GM12878 (cell line): ENCODE measurements around the gene PRR18. TPM values are rescaled to one million over a fixed set of nuclear protein-coding genes. Genes with fewer than 3 reads are reported as not detected.

Experiments used
- ATF7 ChIP-seq: fragments of 450-650 bp; IDR thresholded peaks from 2 replicates; pipeline ENCODE4 v1.6.1; 2016; ENCODE audit warnings: low read depth, mild to moderate bottlenecking
- BHLHE40 ChIP-seq, 2 experiments: fragments of 450-650 bp in 1 of 2; IDR thresholded peaks; 2 replicates each; pipeline ENCODE4 v1.6.1; 2011 to 2017; ENCODE audit warnings: low read depth in 2 of 2, borderline replicate concordance in 1 of 2, improper control_type of control experiment in 1 of 2, low read length in 1 of 2, mild to moderate bottlenecking in 1 of 2
- CBFB ChIP-seq: IDR thresholded peaks from 2 replicates; pipeline ENCODE4 v1.6.1; 2016; ENCODE audit warnings: antibody characterized with exemption, low read depth
- CBX5 ChIP-seq: sonication (generic); IDR thresholded peaks from 2 replicates; pipeline ENCODE4 v1.6.1; 2016; ENCODE audit warnings: low read depth, moderate library complexity, mild to moderate bottlenecking, inconsistent platforms
- CEBPZ ChIP-seq: fragments of 150-350 bp; IDR thresholded peaks from 2 replicates; pipeline ENCODE4 v1.6.1; 2016; ENCODE audit warnings: low read depth, low read length
- CREM ChIP-seq: IDR thresholded peaks from 2 replicates; pipeline ENCODE4 v1.6.1; 2014; ENCODE audit warnings: antibody characterized with exemption, low read depth
- E2F4 ChIP-seq: IDR thresholded peaks from 2 replicates; pipeline ENCODE4 v1.6.1; 2012; ENCODE audit warnings: low read depth, low read length, improper control_type of control experiment
- EZH2 ChIP-seq: IDR thresholded peaks from 2 replicates; pipeline ENCODE4 v1.6.1; 2012; ENCODE audit warnings: low read depth, mild to moderate bottlenecking, control low read depth, inconsistent platforms, low read length, borderline replicate concordance; ENCODE audit not compliant: control insufficient read depth
- GATAD2B ChIP-seq: fragments of 450-650 bp; conservative IDR thresholded peaks from 2 replicates; pipeline ENCODE4 v1.6.1; 2017; ENCODE audit warnings: low read depth, mild to moderate bottlenecking, moderate library complexity
- IRF4 ChIP-seq: IDR thresholded peaks from 2 replicates; pipeline ENCODE4 v1.6.1; 2011; ENCODE audit warnings: low read depth, low read length
- MTA2 ChIP-seq: fragments of 450-650 bp; IDR thresholded peaks from 2 replicates; pipeline ENCODE4 v1.6.1; 2016; ENCODE audit warnings: low read depth, mild to moderate bottlenecking, moderate library complexity
- NFYA ChIP-seq: IDR thresholded peaks from 2 replicates; pipeline ENCODE4 v1.6.1; 2011; ENCODE audit warnings: low read depth, mild to moderate bottlenecking, low read length, improper control_type of control experiment, borderline replicate concordance
- NFYB ChIP-seq: IDR thresholded peaks from 2 replicates; pipeline ENCODE4 v1.6.1; 2011; ENCODE audit warnings: low read depth, mild to moderate bottlenecking, low read length, improper control_type of control experiment, moderate library complexity; ENCODE audit not compliant: insufficient read depth
- NKRF ChIP-seq: fragments of 450-650 bp; conservative IDR thresholded peaks from 2 replicates; pipeline ENCODE4 v1.6.1; 2017; ENCODE audit warnings: mild to moderate bottlenecking, moderate library complexity
- PML ChIP-seq: IDR thresholded peaks from 2 replicates; pipeline ENCODE4 v1.6.1; 2012; ENCODE audit warnings: low read length, inconsistent platforms
- POLR2AphosphoS5 ChIP-seq: IDR thresholded peaks from 2 replicates; pipeline ENCODE4 v1.6.1; 2011; ENCODE audit warnings: mild to moderate bottlenecking, low read length, inconsistent platforms
- SMAD5 ChIP-seq: IDR thresholded peaks from 2 replicates; pipeline ENCODE4 v1.6.1; 2016; ENCODE audit warnings: antibody characterized with exemption, low read depth
- SMARCA5 ChIP-seq: fragments of 450-650 bp; IDR thresholded peaks from 2 replicates; pipeline ENCODE4 v1.6.1; 2017; ENCODE audit warnings: mild to moderate bottlenecking
- SPI1 ChIP-seq: IDR thresholded peaks from 2 replicates; pipeline ENCODE4 v1.6.1; 2011; ENCODE audit warnings: low read depth, mild to moderate bottlenecking, low read length, moderate library complexity, borderline replicate concordance; ENCODE audit not compliant: insufficient read depth
- polyA plus RNA-seq, 11 experiments: library from polyadenylated mRNA; depleted of rRNA in 4 of 11; unstranded in 6 of 11; stranded (reverse) in 5 of 11; fragments of >200 nt; fragmentation: Nextera tagmentation in 4 of 11; fragmentation: Illumina TruSeq in 1 of 11; extraction: Ambion mirVana in 4 of 11; extraction: Trizol in 1 of 11; gene quantifications; 1 replicate in 1 of 11; 2 replicates in 10 of 11; pipeline versions ENCODE4 v1.2.1 to v1.2.3, GENCODE V29; 2011 to 2016; ENCODE audit warnings: inconsistent platforms in 2 of 11, missing spikeins in 2 of 11, low read depth in 1 of 11
- total RNA-seq, 4 experiments: library from RNA; depleted of rRNA in 3 of 4; stranded (reverse); fragments of >200 nt in 3 of 4; fragmentation: Illumina TruSeq in 1 of 4; extraction: Trizol in 1 of 4; gene quantifications; 2 replicates each; pipeline versions ENCODE4 v1.2.1 to v1.2.3, GENCODE V29; 2013 to 2021

Gene PRR18
- total and polyA plus RNA-seq, 10 of the 15 experiments (the other 5 are each of a cell fraction or from before 2014, with no cell fraction given) = 0.13 to 8.2 (median 1.6) TPM

GRCh38 chr6:166335378-166336302, 27.4 kb upstream of the PRR18 start (continued):
- peak; percentile 90 to 95 for TF ChIP-seq BHLHE40 (IDR thresholded peaks at IDR 0.05; ENCODE audit: borderline replicate concordance in 1 of 2, low read depth in 2 of 2, low read length in 1 of 2)
- TF ChIP-seq MTA2 = 0 out of 2 replicates have a peak, but pooled peaks have one; percentile 15
- no peak for TF ChIP-seq NFYA
- no peak for TF ChIP-seq CEBPZ
- no peak; the same call in 1 of the 2 replicates for TF ChIP-seq SMAD5
- no peak for TF ChIP-seq NKRF
- no peak for TF ChIP-seq NFYB
- no peak for TF ChIP-seq E2F4
- TF ChIP-seq CREM = peak; percentile 43
- no peak for TF ChIP-seq PML
- 0 out of 2 replicates have a peak, but pooled peaks have one; percentile 66 for TF ChIP-seq CBX5
- TF ChIP-seq SMARCA5 = peak; percentile 60; the same call in 1 of the 2 replicates
- TF ChIP-seq GATAD2B = no peak
- peak; percentile 47; the same call in 1 of the 2 replicates for TF ChIP-seq ATF7
- no peak for TF ChIP-seq SPI1
- no peak for TF ChIP-seq EZH2
- no peak for TF ChIP-seq CBFB
- TF ChIP-seq IRF4 = no peak
- TF ChIP-seq POLR2AphosphoS5 = peak; percentile 66
